WTC11 (cell line): ENCODE data around the gene URI1. TPM values are rescaled to one million over a fixed set of nuclear protein-coding genes. Genes with fewer than 3 reads are reported as not detected.

Experiments used
- ATAC-seq: fragments of 200-7000 bp; cut with Tn5 transposase; 2 replicates; pipeline ENCODE4 v1.10.0; 2021; ENCODE audit warnings: mild to moderate bottlenecking, moderate library complexity
- CTCF ChIA-PET: fragments of 300-600 bp; sonication (Branson Sonifier 250); formaldehyde crosslinking; loops from one replicate; lab custom pipeline; 2021; ENCODE audit warnings: antibody characterized with exemption; lab: Charles Lee
- POLR2A ChIA-PET: fragments of 350-600 bp; sonication (Branson Sonifier 250); formaldehyde crosslinking; loops from one replicate; lab custom pipeline; 2021; ENCODE audit warnings: antibody characterized with exemption; lab: Charles Lee
- DNase-seq: peaks from one replicate; pipeline ENCODE4 v3.0.0; 2021; ENCODE audit warnings: low spot score
- H3K27ac Mint-ChIP-seq: 2 replicates; pipeline ENCODE4 v1.8.0; 2021; ENCODE audit warnings: mixed read lengths
- H3K27me3 Mint-ChIP-seq: 2 replicates; pipeline ENCODE4 v1.8.0; 2021; ENCODE audit warnings: low read depth, mild to moderate bottlenecking, moderate library complexity, mixed read lengths
- H3K36me3 Mint-ChIP-seq: 2 replicates; pipeline ENCODE4 v1.8.0; 2021; ENCODE audit warnings: mixed read lengths
- H3K4me1 Mint-ChIP-seq: 2 replicates; pipeline ENCODE4 v1.8.0; 2022; ENCODE audit warnings: mixed read lengths
- H3K4me3 Mint-ChIP-seq: 2 replicates; pipeline ENCODE4 v1.8.0; 2021; ENCODE audit warnings: mild to moderate bottlenecking, moderate library complexity, mixed read lengths
- H3K9me3 Mint-ChIP-seq: 2 replicates; pipeline ENCODE4 v1.8.0; 2021; ENCODE audit warnings: mixed read lengths
- ATF2 ChIP-seq: sonication (generic); formaldehyde crosslinking; IDR thresholded peaks from 2 replicates; pipeline ENCODE4 v1.8.1; 2022; ENCODE audit warnings: low read depth, missing genetic modification reagents, borderline replicate concordance
- ERG ChIP-seq: fragments of 250-450 bp; sonication (Bioruptor Pico); IDR thresholded peaks from 2 replicates; pipeline ENCODE4 v1.8.0; 2021; ENCODE audit warnings: mild to moderate bottlenecking
- ESRRA ChIP-seq: sonication (generic); formaldehyde crosslinking; IDR thresholded peaks from 2 replicates; pipeline ENCODE4 v1.8.1; 2022; ENCODE audit warnings: mild to moderate bottlenecking, missing genetic modification reagents, borderline replicate concordance
- FOXK1 ChIP-seq: sonication (generic); formaldehyde crosslinking; IDR thresholded peaks from 2 replicates; pipeline ENCODE4 v1.8.0; 2022; ENCODE audit warnings: mild to moderate bottlenecking, moderate library complexity, missing genetic modification reagents
- FOXP1 ChIP-seq: sonication (generic); formaldehyde crosslinking; IDR thresholded peaks from 2 replicates; pipeline ENCODE4 v1.8.0; 2022; ENCODE audit warnings: missing genetic modification reagents, mild to moderate bottlenecking, moderate library complexity, borderline replicate concordance
- FOXP4 ChIP-seq: sonication (generic); formaldehyde crosslinking; IDR thresholded peaks from 2 replicates; pipeline ENCODE4 v1.8.0; 2022; ENCODE audit warnings: mild to moderate bottlenecking, missing genetic modification reagents
- JAZF1 ChIP-seq: fragments of 250-450 bp; sonication (Bioruptor Pico); IDR thresholded peaks from 2 replicates; pipeline ENCODE4 v1.9.0; 2021; ENCODE audit warnings: moderate library complexity, mild to moderate bottlenecking, inconsistent platforms
- MAX ChIP-seq: sonication (generic); formaldehyde crosslinking; IDR thresholded peaks from 2 replicates; pipeline ENCODE4 v1.8.0; 2022; ENCODE audit warnings: mild to moderate bottlenecking, missing genetic modification reagents
- RELA ChIP-seq: sonication (generic); formaldehyde crosslinking; IDR thresholded peaks from 2 replicates; pipeline ENCODE4 v1.8.1; 2022; ENCODE audit warnings: missing genetic modification reagents, mild to moderate bottlenecking, borderline replicate concordance
- SMAD4 ChIP-seq: sonication (generic); formaldehyde crosslinking; IDR thresholded peaks from 2 replicates; pipeline ENCODE4 v1.8.0; 2022; ENCODE audit warnings: mild to moderate bottlenecking, missing genetic modification reagents
- SOX15 ChIP-seq: fragments of 250-450 bp; sonication (Bioruptor Pico); IDR thresholded peaks from 2 replicates; pipeline ENCODE4 v1.9.0; 2021; ENCODE audit warnings: mild to moderate bottlenecking
- USF1 ChIP-seq: sonication (generic); formaldehyde crosslinking; IDR thresholded peaks from 2 replicates; pipeline ENCODE4 v1.8.0; 2022; ENCODE audit warnings: mild to moderate bottlenecking, missing genetic modification reagents
- ZNF121 ChIP-seq: sonication (generic); formaldehyde crosslinking; IDR thresholded peaks from 2 replicates; pipeline ENCODE4 v1.8.0; 2023; ENCODE audit warnings: missing genetic modification reagents
- ZNF138 ChIP-seq: sonication (generic); formaldehyde crosslinking; conservative IDR thresholded peaks from 2 replicates; pipeline ENCODE4 v1.8.1; 2022; ENCODE audit warnings: mild to moderate bottlenecking, moderate library complexity, missing genetic modification reagents
- ZNF281 ChIP-seq: sonication (generic); formaldehyde crosslinking; IDR thresholded peaks from 2 replicates; pipeline ENCODE4 v1.8.0; 2023; ENCODE audit warnings: mild to moderate bottlenecking, missing genetic modification reagents
- ZNF423 ChIP-seq: fragments of 250-450 bp; sonication (Bioruptor Pico); IDR thresholded peaks from 2 replicates; pipeline ENCODE4 v2.1.2; 2022; ENCODE audit warnings: mild to moderate bottlenecking, moderate library complexity
- ZNF425 ChIP-seq: fragments of 250-450 bp; sonication (Bioruptor Pico); conservative IDR thresholded peaks from 2 replicates; pipeline ENCODE4 v1.9.0; 2021; ENCODE audit warnings: mild to moderate bottlenecking
- ZNF512 ChIP-seq: sonication (generic); formaldehyde crosslinking; IDR thresholded peaks from 2 replicates; pipeline ENCODE4 v1.8.1; 2022; ENCODE audit warnings: missing genetic modification reagents, borderline replicate concordance
- total RNA-seq: library from RNA; stranded (reverse); gene quantifications from 3 replicates; pipeline ENCODE4 v1.2.3, GENCODE V29; 2021

URI1 gene
- total RNA-seq, 1 experiment from 2014 or later = 57.1 TPM

GRCh38 chr19:29999490-29999889 is 57.5 kb downstream of the URI1 start:
- TF ChIP-seq ZNF512 (CRISPR knock-in tag) (no peak), ZNF423 (no peak), SOX15 (CRISPR knock-in tag) (no peak), ATF2 (no peak), ZNF121 (no peak), ESRRA (CRISPR knock-in tag) (no peak), SMAD4 (CRISPR knock-in tag) (no peak)
- ATAC-seq (no peak), DNase-seq (no peak)
- Mint-ChIP-seq H3K36me3 (peaks cover 20% of the 10 kb centered on the region), H3K4me1 (peaks cover 23% of the 10 kb centered on the region), H3K27ac (no peak overlapping the region), H3K27me3 (no peaks in the 10 kb centered on the region), H3K4me3 (no peak overlapping the region), H3K9me3 (peaks cover 14% of the 10 kb centered on the region)
- ChIA-PET CTCF (no interaction called here), POLR2A (no interaction called here)

- Mint-ChIP-seq H3K27me3 (no peaks in the 10 kb centered on the region), H3K4me3 (no peak overlapping the region), H3K4me1 (peaks cover 23% of the 10 kb centered on the region), H3K27ac (no peak overlapping the region), H3K9me3 (peaks cover 10% of the 10 kb centered on the region), H3K36me3 (peaks cover 14% of the 10 kb centered on the region)
- TF ChIP-seq SOX15 (CRISPR knock-in tag) = no peak
- TF ChIP-seq MAX (CRISPR knock-in tag) = no peak
- no peak for TF ChIP-seq JAZF1 (CRISPR knock-in tag)
- TF ChIP-seq ZNF138 (CRISPR knock-in tag) = no peak
- TF ChIP-seq ZNF425 = no peak
- no peak for TF ChIP-seq ZNF281 (CRISPR knock-in tag)
- no peak for TF ChIP-seq FOXP4 (CRISPR knock-in tag)
- no peak for TF ChIP-seq ZNF512 (CRISPR knock-in tag)
- no peak for TF ChIP-seq RELA (CRISPR knock-in tag)
- no peak for TF ChIP-seq USF1 (CRISPR knock-in tag)
- no peak for TF ChIP-seq FOXK1 (CRISPR knock-in tag)
- no peak for TF ChIP-seq FOXP1
- TF ChIP-seq ERG (CRISPR knock-in tag) = no peak
- DNase-seq (no peak), ATAC-seq (no peak)
- ChIA-PET CTCF (interaction anchor here (3.3 kb wide), 1 partner anchor 12 kb away, joined by 10 read pairs; no protein-coding TSS in a partner anchor), POLR2A (no interaction called here)
Measured at GRCh38 chr19:30000862-30001261, 58.8 kb downstream of the URI1 start.
